Measurements from ENCODE around the gene SPTSSB. TPM values are rescaled to one million over a fixed set of nuclear protein-coding genes. Genes with fewer than 3 reads are reported as not detected.

Gene SPTSSB
- total RNA-seq, 1 experiment from 2014 or later, result 2.9 TPM

DNA sequence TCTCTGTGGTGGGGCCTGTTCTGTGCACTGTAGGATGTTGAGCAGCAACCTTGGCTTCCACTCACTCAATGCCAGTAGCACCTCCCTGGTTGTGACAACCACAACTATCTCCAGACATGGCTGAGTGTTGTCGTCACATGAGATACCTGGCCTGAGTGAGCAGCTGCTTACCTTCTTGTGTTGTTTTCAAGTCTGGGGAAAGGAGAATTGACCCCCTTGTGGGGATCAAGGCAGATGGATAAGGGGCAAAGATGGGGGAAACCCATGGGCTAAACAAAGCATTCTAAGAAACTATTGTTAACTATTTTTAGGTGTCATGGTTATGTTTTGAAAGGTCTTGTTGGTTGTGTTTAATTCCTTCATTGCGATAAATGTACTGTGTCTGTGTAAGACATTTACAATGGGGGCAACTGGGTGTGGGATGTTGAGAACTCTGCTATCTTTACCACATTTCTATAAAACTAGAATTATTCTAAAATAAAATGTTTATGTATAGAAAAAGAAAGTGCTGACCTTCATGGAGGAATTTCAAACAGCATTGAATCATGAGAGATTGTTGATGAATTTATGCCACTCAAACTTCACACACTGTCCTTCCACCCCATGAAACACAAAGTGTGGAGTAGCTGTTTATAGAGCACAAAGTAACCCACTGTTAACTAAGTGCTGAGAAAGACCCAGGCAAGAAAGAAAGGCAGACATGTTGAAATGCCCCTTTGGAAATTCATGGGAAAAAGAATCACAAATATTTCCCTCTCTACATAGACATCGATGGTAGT lies 48.4 kb upstream of the SPTSSB start:
- no peak overlapping the region for H3K27ac ChIP-seq (ENCODE audit: low read depth, low read length)
- no peak overlapping the region for H2AFZ ChIP-seq (ENCODE audit: low read depth, low read length, poor library complexity, severe bottlenecking)
- intact Hi-C loops (cut with micrococcal nuclease), result loop anchor here (5.0 to 10.0 kb wide), 6 partner anchors 322 to 1255 kb away; no protein-coding TSS in a partner anchor
- ChIA-PET CTCF (no interaction called here), POLR2A (no interaction called here), RAD21 (ENCODE audit: low non-redundant PET in 1 of 2, low total read pairs in 2 of 2, uncharacterized antibody in 2 of 2, unreplicated experiment in 2 of 2) (no interaction called here)
- no peaks in the 10 kb centered on the region for H3K27me3 ChIP-seq (ENCODE audit: insufficient read depth, low read length)
- H3K4me2 ChIP-seq (ENCODE audit: low read length), result no peak overlapping the region
- ATAC-seq (no peak), DNase-seq (ENCODE audit: low read depth, low spot score) (no peak)
- no peaks in the 10 kb centered on the region for H3K36me3 ChIP-seq (ENCODE audit: control insufficient read depth in 1 of 2, insufficient read depth in 2 of 2, low read length in 2 of 2)
- H3K79me2 ChIP-seq (ENCODE audit: insufficient read depth, low read length), result no peaks in the 10 kb centered on the region
- no peak overlapping the region for H3K9ac ChIP-seq (ENCODE audit: low read length)
- no peak overlapping the region for H3K4me3 ChIP-seq (replicated peaks in 1 of 2; ENCODE audit: low read depth in 1 of 2, low read length in 2 of 2)
- no peaks in the 10 kb centered on the region for H3K9me3 ChIP-seq (ENCODE audit: control insufficient read depth in 1 of 2, insufficient read depth in 1 of 2, low read depth in 1 of 2, low read length in 2 of 2)
- TF ChIP-seq POLR2A (IDR thresholded peaks at IDR 0.05; ENCODE audit: borderline replicate concordance, extremely low read depth, insufficient read depth, insufficient read length), result no peak
- TF ChIP-seq, protein P1, sequence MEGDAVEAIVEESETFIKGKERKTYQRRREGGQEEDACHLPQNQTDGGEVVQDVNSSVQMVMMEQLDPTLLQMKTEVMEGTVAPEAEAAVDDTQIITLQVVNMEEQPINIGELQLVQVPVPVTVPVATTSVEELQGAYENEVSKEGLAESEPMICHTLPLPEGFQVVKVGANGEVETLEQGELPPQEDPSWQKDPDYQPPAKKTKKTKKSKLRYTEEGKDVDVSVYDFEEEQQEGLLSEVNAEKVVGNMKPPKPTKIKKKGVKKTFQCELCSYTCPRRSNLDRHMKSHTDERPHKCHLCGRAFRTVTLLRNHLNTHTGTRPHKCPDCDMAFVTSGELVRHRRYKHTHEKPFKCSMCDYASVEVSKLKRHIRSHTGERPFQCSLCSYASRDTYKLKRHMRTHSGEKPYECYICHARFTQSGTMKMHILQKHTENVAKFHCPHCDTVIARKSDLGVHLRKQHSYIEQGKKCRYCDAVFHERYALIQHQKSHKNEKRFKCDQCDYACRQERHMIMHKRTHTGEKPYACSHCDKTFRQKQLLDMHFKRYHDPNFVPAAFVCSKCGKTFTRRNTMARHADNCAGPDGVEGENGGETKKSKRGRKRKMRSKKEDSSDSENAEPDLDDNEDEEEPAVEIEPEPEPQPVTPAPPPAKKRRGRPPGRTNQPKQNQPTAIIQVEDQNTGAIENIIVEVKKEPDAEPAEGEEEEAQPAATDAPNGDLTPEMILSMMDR (IDR thresholded peaks at IDR 0.05 in 2 of 3, conservative IDR thresholded peaks at IDR 0.05 in 1 of 3; ENCODE audit: borderline replicate concordance in 1 of 3, insufficient read depth in 1 of 3, low read depth in 2 of 3, low read length in 2 of 3), result no peak
- TF ChIP-seq CEBPB (IDR thresholded peaks at IDR 0.05; ENCODE audit: low read depth), result no peak
- no peak for TF ChIP-seq SIN3A (IDR thresholded peaks at IDR 0.05; ENCODE audit: low read depth)
- no peak for TF ChIP-seq YY1 (IDR thresholded peaks at IDR 0.05; ENCODE audit: extremely low read depth, insufficient replicate concordance, low read depth, low read length)
- no peak for TF ChIP-seq FOSL1 (IDR thresholded peaks at IDR 0.05; ENCODE audit: low read depth)
- no peak for TF ChIP-seq SRF (IDR thresholded peaks at IDR 0.05; ENCODE audit: low read depth)
- no peak for TF ChIP-seq JUND (IDR thresholded peaks at IDR 0.05)
- no peak for TF ChIP-seq RAD21 (IDR thresholded peaks at IDR 0.05; ENCODE audit: low read depth)
- TF ChIP-seq, protein P2, sequence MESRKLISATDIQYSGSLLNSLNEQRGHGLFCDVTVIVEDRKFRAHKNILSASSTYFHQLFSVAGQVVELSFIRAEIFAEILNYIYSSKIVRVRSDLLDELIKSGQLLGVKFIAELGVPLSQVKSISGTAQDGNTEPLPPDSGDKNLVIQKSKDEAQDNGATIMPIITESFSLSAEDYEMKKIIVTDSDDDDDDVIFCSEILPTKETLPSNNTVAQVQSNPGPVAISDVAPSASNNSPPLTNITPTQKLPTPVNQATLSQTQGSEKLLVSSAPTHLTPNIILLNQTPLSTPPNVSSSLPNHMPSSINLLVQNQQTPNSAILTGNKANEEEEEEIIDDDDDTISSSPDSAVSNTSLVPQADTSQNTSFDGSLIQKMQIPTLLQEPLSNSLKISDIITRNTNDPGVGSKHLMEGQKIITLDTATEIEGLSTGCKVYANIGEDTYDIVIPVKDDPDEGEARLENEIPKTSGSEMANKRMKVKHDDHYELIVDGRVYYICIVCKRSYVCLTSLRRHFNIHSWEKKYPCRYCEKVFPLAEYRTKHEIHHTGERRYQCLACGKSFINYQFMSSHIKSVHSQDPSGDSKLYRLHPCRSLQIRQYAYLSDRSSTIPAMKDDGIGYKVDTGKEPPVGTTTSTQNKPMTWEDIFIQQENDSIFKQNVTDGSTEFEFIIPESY (IDR thresholded peaks at IDR 0.05; ENCODE audit: extremely low read depth, insufficient replicate concordance, low read length), result no peak
- BruUV-seq (replicated peaks), result no TSS peak
- no peaks in the 10 kb centered on the region for H3K4me1 ChIP-seq (ENCODE audit: control insufficient read depth in 1 of 2, insufficient read depth in 2 of 2, low read length in 2 of 2)
- H4K20me1 ChIP-seq (ENCODE audit: insufficient read depth), result no peaks in the 10 kb centered on the region
- H3K9me2 ChIP-seq (ENCODE audit: insufficient read depth), result no peaks in the 10 kb centered on the region
